ENCODE results near the gene CABP4. TPM values are rescaled to one million over a fixed set of nuclear protein-coding genes. Genes with fewer than 3 reads are reported as not detected.
"Not testable (repeated sequence)": the region's sequence is repeated elsewhere in the genome, so short reads cannot be mapped to it uniquely, and the experiment has no call there.

The CABP4 gene
- total RNA-seq, 4 donors from 2014 or later, result 0.67 to 1.9 TPM; not detected in 2

DNA sequence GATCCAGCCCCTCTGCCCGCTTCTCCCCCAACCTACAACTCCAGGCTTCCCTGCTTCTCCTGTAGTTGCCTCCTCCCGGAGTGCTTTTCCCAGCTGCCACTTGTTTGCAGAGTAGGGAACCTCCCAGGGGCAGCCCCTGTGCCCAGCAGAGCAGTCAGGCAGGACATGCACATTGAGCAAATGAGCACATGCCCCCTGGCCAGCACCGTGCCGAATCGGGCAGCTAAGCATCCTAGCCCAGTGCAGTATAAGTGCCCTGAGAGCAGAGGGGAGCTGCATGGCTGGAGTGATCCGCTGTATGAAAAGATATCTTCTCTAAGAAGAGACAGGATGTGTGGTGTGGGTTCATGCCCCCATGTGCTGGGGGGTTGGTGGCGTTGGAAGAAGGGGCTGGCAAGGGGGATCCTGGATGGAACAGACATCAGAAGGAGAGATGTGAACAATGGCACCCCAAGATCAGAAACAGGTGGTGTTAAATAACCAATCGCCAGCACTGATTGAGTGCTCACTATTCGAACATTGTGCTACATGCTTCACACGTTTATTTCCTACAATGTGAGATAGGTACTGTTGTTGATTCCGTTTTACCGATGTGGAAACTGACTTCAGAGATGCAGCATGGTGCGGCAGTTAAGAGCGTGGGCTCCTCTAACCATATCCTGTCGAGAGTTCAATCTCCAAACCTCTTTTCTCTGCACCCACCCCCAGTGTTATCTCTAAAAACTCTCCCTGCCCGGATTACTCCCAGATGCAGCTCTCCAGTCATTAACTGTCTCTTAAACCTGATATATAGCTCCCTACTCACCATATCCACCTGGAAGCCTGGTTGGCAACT, 28.9 kb downstream of the CABP4 start:
- H3K4me3 ChIP-seq, result peak overlapping the region; percentile 48 to 65
- peaks cover 0 to 5% of the 10 kb centered on the region in 2 donors for H3K4me1 ChIP-seq
- peak overlapping the region; percentile 86 to 94 for H3K27ac ChIP-seq
- no peaks in the 10 kb centered on the region for H3K36me3 ChIP-seq
- intact Hi-C loops (cut with DNase I; ENCODE audit: low total_unique reads), result no loop called here
- H3K9me3 ChIP-seq, result no peaks in the 10 kb centered on the region
- no peak for TF ChIP-seq POLR2A (IDR thresholded peaks at IDR 0.05)
- TF ChIP-seq, protein P1, sequence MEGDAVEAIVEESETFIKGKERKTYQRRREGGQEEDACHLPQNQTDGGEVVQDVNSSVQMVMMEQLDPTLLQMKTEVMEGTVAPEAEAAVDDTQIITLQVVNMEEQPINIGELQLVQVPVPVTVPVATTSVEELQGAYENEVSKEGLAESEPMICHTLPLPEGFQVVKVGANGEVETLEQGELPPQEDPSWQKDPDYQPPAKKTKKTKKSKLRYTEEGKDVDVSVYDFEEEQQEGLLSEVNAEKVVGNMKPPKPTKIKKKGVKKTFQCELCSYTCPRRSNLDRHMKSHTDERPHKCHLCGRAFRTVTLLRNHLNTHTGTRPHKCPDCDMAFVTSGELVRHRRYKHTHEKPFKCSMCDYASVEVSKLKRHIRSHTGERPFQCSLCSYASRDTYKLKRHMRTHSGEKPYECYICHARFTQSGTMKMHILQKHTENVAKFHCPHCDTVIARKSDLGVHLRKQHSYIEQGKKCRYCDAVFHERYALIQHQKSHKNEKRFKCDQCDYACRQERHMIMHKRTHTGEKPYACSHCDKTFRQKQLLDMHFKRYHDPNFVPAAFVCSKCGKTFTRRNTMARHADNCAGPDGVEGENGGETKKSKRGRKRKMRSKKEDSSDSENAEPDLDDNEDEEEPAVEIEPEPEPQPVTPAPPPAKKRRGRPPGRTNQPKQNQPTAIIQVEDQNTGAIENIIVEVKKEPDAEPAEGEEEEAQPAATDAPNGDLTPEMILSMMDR (IDR thresholded peaks at IDR 0.05), result no peak
- no peaks in the 10 kb centered on the region for H3K27me3 ChIP-seq
- no peak for DNase-seq

- Histone ChIP-seq H3K4me1 (peaks cover 0 to 5% of the 10 kb centered on the region in 2 donors), H3K4me3 (no peak overlapping the region), H3K9me3 (no peaks in the 10 kb centered on the region), H3K27ac (no peak overlapping the region), H3K36me3 (no peaks in the 10 kb centered on the region), H3K27me3 (no peaks in the 10 kb centered on the region)
- no peak for DNase-seq
- no peak for TF ChIP-seq POLR2A (IDR thresholded peaks at IDR 0.05)
- TF ChIP-seq, protein P1 (IDR thresholded peaks at IDR 0.05), result no peak
- intact Hi-C loops (cut with DNase I; ENCODE audit: low total_unique reads), result no loop called here
Measured at GRCh38 chr11:67484847-67485311, 29.7 kb downstream of the CABP4 start.

DNA sequence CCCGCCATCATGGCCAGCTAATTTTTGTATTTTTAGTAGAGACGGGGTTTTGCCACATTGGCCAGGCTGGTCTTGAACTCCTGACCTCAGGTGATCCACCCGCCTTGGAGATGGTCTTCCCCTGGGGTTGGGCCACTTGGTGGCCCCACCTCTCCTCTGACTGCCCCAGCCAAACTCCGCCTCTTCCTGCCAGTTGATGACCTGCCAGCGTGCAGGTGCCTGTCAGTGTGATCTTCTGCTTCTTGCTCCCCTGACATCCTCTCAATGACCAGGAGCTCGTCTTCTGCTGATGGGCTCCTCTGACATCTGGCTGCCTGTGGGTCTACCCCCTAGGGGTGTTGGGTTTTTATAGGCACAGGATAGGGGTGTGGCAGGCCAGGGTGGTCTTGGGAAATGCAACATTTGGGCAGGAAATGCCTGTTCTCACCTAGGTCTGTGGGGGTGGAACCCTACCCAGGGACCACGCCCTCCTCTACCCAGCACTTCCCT, 30.8 kb downstream of the CABP4 start:
- DNase-seq; intact Hi-C loops (cut with DNase I; ENCODE audit: low total_unique reads); H3K27me3 ChIP-seq; H3K4me3 ChIP-seq; H3K27ac ChIP-seq; H3K36me3 ChIP-seq; H3K4me1 ChIP-seq; H3K9me3 ChIP-seq: not testable (repeated sequence)

GRCh38 chr11:67486481-67487195, 31.5 kb downstream of the CABP4 start:
- TF ChIP-seq, protein P1 (IDR thresholded peaks at IDR 0.05), result no peak
- no peak for TF ChIP-seq POLR2A (IDR thresholded peaks at IDR 0.05)
- Histone ChIP-seq H3K4me3 (no peak overlapping the region), H3K4me1 (peaks cover 0 to 5% of the 10 kb centered on the region in 2 donors)

GRCh38 chr11:67489203-67489884, 34.2 kb downstream of the CABP4 start:
- no peaks in the 10 kb centered on the region for H3K9me3 ChIP-seq
- no peaks in the 10 kb centered on the region for H3K4me1 ChIP-seq
- H3K4me3 ChIP-seq, result no peak overlapping the region
- no peak for TF ChIP-seq POLR2A (IDR thresholded peaks at IDR 0.05)
- TF ChIP-seq, protein P1 (IDR thresholded peaks at IDR 0.05), result no peak
- H3K27me3 ChIP-seq, result no peaks in the 10 kb centered on the region
- H3K36me3 ChIP-seq, result no peaks in the 10 kb centered on the region
- intact Hi-C loops (cut with DNase I; ENCODE audit: low total_unique reads), result no loop called here
- no peak for DNase-seq
- H3K27ac ChIP-seq, result no peak overlapping the region

More at GRCh38 chr11:67486481-67487195, 31.5 kb downstream of the CABP4 start:
- H3K27me3 ChIP-seq, result no peaks in the 10 kb centered on the region
- intact Hi-C loops (cut with DNase I; ENCODE audit: low total_unique reads), result no loop called here
- no peaks in the 10 kb centered on the region for H3K9me3 ChIP-seq
- DNase-seq, result no peak
- no peak overlapping the region for H3K27ac ChIP-seq
- H3K36me3 ChIP-seq, result no peaks in the 10 kb centered on the region

Data from uterus (tissue), 4 donors.